NOMO-1 treated with dmso at 0.1 percent for 144 hours (cell line): ENCODE results near the gene PIGQ.

Experiments used
- DNase-seq: peaks from one replicate; lab custom pipeline; 2025; ENCODE audit not compliant: unreplicated experiment; lab: John Stamatoyannopoulos, UW

Gene PIGQ

DNA sequence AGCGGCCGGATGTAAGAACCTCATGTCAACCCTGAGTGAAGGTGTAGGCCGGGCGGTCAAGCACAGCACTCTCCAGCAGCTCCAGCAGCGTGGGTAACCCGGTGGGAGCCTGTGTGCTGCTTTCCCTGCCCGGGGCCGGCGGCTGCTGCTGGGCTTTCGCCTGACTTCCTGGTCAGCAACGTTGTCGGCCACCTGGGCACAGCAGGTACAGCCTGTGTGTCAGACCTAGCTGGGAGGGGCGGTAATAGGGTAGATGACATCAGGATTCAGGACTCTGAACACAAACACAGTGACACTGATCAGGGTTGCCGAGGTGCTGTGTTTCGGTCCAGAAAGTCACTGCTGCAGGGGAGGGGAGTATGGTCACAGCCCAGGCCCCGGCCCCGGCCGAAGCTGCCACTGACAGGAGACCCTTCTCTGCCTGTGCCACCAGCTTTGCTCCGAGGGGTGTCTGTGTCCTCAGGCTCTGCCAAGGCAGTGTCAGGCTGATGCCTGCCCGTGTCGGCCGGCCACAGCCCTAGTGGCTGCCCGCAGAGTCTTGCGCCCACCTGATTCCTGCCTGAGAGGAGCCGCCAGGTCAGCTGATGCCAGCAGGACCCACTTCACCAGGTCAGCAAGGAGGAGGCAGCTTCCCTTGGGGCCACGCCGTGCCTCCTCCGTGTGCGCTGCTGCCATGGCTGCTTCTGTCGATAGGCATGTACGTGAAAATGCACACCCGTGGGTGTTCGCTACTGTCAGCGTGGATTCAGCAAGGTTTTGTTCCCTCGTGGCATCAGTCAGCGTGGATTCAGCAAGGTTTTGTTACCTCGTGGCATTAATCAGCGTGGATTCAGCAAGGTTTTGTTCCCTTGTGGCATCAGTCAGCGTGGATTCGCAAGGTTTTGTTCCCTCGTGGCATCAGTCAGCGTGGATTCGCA is 29.3 kb downstream of the PIGQ start:
- no peak for DNase-seq

DNA sequence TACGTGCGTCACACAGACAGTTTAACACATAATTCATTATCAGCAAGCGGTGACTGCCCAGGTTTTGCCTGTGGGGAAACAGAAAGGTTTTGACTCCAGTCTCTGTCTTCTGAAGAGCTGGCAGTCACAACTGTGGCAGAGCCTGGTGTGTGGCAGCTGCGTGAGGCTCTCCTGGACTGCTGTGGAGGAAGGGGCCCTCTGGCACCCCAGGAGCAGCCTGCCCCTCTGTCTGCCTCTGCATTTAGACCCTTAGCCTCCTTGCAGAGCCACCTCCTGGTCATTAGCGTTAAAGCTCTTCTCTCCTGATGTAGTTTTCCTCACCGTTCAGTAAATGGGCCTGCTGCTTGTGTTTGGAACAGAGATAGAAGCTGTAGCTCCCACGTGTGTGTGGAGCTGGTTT is 31.0 kb downstream of the PIGQ start:
- DNase-seq = no peak

DNA sequence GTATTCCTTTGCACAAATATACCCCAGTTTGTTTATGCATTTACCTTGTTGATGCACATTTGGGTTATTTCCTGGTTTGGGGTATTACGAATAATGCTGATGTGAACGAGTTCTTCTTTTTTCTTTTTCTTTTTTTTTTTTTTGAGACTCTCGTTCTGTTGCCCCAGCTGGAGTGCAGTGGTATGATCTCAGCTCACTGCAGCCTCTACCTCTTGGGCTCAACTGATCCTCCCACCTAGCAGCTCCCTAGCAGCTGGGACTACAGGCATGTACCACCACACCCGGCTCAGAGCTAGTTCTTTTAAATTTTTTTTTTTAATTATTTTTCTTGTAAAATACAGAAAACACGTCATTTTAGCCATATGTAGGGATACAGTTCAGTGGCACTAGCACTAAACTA is 34.2 kb downstream of the PIGQ start:
- DNase-seq = no peak

DNA sequence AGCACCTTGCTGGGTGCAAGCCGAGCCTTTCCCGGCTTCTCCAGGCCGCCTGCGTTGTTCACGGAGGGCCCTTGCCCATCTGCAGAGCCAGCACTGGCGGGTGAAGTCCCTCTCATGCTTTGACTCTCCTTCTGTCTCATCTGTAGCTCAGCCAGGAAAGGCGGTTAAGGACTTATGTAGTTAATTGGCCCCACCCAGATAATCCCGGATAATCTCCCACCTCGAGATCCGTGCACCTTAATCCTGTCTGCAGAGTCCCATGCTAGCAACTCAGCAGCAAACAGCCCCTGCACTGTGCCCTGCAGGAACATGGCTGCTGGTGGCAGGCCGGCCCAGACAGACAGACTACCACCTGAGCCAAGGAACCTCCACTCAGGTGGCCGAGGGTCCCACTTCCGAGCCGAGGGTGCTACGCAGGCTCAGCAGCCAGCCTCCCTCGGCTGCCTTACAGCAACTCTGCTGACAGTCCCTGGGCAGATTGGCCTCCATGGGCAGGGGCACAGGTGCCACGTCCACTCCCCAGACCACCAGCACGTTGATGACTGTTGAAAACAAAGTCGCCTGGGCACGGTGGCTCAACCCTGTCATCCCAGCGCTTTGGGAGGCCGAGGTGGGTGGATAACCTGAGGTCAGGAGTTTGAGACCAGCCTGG is 37.0 kb downstream of the PIGQ start:
- DNase-seq = no peak

DNA sequence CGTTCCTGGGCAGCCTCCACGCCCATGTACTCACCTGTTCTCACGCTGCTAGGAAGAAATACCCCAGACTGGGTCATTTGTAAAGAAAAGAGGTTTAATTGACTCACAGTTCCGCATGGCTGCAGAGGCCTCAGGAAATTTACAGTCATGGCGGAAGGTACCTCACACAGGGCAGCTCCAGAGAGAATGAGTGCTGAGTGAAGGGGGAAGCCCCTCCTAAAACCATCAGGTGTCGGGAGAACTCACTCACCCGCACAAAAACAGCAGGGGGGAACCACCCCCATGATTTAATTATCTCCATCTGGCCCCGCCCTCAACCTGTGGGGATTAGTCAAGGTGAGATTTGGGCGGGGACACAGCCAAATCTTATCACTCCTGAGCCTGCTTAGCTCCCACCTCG is 38.3 kb downstream of the PIGQ start:
- no peak for DNase-seq

DNA sequence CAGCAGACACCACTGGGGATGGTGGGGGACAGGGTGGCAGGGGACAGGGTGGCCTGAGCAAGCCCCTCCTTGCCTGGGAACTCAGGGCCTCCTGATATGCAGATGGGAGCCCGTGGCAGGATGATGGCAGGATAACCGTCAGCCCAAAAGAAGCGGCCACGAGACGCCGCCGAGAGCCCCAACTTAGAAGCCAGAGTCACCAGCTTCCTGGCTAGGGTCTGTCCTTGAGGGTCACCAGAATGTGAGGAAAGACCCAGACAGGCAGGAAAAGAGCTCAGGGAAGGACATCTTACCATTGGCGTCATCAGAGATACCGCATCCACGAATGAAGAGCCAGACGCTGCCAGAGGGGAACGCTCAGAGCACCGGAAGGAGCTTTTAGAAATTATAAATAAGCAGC is 39.5 kb downstream of the PIGQ start:
- no peak for DNase-seq

DNA sequence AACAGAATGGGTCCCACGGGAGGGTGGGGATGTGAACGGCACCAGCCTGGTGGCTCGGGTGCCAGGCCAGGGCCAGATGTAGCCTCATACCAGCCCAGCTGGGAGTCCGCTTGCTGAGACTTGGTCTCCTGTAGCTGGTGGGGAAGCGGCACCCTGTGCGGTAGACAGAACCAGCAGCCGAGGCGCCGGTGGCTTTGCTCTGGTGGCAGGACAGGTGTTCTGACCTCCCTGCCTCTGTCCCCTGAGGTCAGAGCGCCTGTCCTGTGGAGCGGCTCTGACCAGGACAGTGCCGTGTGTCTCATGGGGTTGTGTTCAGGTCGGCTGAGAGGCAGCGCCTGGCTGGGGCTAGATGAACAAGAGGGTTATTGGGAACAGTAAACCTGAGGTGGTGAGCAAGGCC is 40.2 kb downstream of the PIGQ start:
- DNase-seq = no peak

DNA sequence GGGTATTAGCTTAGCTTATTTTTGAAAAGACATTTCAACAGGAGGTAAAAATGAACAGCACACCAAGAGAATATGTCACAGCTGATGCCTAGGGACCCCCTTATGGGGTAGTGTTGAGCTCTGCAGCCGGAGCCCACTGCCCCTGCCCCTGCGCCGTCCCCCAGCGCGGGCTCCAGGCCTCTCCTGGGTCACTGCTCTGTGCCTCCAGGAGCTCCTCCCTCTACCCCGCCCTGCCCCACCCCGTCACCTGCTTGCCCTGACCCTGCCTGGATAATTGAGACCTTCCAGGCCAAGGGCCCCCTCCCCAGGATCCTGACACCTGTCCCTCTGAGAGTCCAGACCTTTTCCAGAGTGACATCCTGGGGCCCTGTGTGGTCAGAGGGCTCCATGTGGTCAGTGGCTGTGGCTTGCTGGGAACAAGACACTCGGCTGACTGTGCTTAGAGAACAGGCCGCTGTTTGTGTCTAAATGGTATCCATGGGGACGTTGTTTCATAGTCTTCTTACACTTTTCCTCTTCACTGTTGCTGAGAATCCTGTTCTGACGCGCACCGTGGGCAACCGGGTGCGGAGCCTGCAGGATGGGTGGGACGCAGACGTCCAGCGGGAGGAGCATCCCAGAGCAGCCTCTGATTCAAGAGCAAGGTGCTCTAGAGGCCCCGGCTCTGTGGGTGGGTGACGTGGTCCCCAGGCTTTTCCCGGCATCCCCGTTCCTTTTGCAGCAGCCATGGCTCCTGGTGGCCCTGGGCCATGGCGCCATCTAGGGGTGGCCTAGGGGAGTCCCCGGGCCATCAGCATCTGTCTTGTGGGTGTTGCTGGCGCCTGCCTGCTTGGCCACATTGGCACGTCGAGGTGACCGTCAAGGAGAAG is 41.0 kb downstream of the PIGQ start:
- no peak for DNase-seq

DNA sequence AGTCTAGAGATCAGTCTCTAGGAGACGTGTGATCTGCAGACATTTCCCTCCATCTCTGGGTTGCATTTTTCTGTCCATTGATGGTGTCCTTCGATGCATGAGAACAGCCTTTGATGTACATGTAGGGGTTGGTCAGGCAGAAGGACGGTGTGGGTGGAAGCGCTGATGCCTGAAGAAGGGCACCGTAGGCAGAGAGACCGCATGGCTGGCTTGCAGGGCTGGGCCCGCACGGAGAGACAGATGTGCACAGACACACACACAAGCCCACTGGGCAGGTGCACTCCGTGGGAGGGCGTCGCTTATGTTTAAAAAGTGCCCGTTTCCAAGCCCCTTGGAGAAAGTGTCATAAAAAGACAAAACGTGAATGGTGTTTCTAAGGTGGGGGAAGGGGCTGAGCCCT is 45.4 kb downstream of the PIGQ start:
- DNase-seq = no peak

DNA sequence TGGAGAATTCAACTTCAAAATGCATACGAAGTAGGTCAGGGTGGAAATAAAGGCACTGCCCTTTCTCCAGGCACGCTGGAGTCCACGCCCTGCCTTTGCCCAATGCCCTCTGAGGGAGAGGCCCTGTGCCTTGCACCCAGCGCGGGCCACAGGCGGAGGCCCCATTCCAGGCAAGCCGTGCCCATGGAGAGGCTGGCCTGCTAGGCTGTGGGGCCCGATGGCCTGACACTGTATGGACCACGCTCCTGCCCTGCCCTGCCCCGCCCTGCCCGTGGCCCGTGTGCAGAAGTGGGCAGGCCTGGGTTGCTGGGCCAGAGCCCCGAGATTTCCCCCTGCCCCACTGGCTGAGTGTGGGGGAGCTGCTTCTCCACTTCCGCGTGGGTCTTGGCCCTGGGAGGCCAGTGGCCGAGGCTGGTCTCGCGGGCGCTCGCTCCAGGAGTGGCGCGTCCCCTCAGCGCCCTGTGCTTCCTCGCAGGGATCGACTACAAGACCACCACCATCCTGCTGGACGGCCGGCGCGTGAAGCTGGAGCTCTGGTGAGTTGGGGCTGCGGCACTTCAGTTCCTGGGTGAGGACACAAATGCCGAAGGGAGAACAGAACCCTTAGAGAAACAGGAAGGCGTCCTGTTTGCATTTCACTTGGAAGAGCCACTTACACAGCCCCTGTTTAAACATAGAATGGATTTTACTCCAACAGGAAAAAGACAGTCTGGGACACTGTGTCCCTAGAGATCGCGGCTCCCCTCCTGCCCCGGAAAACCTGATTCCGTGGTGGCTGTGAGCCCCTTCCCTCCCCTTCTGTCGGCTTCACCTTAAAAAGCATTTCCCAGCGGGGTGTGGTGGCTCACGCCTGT is 47.2 kb downstream of the PIGQ start:
- DNase-seq = no peak

DNA sequence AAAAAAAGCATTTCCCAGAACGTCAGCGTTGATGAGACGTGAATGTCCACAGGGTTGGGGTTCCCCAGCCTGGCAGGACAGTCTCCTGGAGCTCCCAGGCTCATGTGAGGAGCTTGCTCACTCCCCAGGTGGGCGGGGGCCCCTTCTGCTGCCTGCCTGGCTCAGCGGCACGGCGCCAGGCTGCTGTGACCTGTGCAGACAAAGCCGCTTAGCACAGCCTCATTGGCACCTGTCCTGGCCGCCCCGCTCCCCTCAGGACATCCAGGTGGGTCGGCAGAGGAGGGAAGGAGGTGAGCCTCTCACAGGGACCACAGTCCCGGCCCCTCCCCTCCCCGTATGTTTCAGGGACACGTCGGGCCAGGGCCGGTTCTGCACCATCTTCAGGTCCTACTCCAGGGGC is 48.1 kb downstream of the PIGQ start:
- no peak for DNase-seq

DNA sequence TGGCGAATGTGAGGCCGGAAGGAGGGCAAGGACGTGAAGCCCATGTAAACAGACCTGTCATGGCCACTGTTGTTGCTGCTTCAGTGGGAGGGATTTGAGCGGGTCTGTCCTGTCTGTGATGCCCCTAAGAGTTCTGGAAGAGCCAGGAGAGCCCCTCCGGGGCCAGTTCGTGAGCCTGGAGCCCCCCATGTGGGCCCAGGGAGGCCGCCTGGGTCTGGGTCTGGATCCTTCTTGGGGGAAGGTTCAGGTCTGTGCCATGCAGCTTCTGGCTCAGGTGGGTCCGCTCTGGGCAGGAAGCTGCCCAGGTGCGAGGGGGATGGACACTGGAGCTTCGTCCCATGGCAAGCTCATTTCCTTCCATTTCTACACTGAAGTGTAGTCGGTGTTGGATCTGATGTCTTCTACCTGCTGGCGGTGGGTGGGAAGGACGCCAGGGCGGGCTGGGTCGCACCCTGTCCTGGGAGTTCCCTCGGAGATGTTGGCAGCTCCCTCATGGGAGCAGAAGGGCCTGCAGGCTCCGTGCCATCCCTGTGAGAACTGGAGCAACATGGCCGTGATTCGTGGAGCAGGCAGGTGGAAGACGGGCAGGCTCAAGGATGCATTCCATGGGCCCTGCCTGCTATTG is 49.8 kb downstream of the PIGQ start:
- DNase-seq = no peak

DNA sequence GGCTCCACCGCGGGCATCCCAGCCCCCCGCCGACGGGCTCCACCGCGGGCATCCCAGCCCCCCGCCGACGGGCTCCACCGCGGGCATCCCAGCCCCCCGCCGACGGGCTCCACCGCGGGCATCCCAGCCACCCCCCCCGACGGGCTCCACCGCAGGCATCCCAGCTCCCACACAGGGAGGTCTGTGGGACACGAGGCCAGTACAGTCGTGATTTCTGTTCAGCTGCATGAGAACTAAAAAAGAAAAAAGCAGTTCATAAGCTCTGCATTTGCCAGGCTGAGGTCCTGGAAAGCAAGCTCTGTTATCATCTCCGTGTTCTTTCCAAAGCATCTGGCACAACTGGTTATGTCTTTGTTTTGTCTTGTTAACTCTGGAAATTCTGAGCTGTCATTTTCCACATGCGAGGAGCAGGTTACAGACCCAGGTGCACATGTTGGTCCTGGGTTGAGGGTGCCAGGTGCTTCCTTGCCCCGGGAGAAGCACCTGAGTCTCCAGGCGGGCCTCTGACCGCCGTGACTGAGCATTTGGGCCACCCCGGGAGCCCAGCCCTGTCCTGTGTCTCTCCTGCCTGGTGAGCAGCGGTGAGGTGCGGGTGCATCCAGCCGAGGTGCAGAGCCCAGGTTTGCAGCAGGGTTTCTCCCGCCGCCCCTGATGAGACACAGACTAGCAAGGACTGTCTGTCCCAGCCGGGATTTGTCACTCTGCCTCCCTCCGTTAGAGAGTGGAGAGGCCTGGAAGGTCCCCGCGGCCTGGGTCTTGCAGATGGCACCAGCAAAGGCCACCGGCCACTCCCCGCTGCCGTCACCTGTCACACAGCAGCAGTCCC is 51.1 kb downstream of the PIGQ start:
- DNase-seq = no peak

DNA sequence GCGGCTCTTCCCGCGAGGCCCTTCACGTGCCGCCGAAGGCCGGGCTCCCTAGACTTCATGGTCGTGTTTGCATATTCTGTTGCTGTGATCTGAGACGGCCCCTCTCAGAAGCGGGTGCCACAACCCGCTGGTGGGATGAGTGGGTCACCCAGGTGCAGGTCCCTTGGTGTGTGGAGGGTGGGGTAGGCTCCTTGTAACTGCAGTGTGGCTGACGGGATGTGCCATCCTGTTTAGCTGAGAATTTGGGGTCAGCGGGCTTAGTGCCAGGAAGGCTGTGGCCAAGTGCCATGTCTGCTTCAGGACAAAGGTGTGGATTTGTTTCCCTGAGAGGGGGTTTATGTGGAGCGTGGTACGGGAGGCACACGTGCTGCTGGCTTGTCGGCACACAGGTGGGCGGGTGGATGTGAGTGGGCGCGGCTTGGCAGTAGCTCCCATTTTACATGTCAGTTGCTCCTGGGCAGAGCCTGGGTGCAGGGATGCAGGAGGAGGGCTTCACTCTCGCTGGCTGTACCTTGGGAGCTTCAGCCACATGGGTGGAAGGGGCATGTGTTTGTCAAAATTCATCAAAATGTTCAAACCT is 51.8 kb downstream of the PIGQ start:
- DNase-seq = no peak

DNA sequence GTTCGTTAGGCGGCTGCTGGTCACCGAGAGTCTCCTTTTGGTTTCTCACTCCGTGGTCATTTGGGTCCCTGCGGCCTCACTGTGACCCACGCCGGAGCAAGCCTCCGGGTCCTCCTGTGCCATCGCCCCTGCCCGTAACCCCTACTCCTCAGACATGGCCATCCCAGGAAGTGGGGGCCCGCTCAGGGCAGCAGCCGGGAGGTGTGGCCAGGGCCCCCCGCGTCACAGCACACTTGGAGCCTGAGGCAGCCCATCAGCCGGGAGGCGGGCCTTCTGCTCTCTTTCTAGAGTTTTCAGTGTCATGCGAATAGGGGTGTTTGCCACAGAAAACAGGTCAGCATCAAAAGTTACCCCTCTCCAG is 53.1 kb downstream of the PIGQ start:
- DNase-seq = no peak

DNA sequence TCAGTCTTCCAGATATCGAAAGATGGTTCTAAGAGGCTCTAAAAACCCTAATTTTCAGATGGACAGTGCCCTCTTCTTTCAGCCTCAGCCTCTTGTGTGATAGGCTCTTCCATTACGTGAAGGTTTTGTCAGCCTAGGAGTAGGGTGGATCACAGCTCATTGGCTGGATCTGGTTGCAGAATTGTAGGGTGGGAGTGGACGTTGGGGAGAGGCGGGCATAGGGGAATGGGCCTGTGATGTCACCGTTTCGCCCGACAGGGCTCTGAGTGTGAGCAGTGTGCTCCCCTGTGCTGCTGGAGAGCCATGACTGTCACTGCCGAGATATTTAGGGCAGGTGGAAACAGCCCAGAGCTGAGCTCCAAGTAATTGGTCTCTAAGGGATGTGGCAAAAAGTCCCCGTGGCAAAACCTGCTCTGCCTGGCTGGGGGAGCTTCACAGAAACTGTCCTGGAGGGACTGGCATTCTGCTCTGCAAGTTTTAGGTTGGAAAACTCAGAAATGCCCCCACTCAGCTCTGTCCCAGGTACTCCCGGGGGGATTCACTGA is 54.8 kb downstream of the PIGQ start:
- no peak for DNase-seq

DNA sequence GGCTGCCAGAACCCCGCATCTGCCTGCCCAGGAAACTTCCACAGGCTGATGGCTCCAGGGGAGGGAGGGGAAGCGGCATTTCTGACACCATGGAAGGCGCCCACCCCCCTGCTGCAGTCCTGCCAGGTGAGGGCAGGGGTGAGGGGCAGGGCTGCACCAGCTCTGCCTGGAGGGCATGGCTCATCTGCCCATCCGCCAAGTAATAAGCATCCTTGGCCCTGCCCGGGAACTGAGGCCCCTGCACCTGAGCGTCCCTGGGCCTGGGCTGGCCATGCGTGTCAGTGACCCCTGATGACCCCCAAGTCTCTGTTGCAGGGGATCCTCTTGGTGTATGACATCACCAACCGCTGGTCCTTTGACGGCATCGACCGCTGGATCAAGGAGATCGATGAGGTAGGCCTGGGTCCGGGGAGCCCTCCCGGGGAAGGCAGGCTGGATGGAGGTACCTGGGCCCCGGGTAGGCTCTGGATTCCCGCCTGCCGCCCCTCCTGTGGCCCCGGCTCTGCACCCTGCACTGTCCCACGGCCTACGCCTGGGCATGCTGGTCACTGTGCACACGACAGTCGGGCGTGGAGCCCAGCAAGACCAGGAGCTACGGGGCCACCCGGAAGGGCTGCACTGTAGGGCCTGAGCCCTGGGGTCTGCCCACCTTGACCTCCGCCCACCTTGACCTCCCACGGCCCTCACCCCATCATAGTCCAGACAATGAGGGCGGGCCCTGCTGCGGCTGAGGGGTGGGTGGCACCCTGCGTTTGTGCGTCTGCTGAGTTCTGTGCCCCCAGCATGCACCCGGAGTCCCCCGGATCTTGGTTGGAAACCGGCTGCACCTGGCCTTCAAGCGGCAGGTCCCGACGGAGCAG is 55.6 kb downstream of the PIGQ start:
- DNase-seq = no peak
